ENCODE results near the gene USP17L22.
"Not testable (repeated sequence)": the region's sequence is repeated elsewhere in the genome, so short reads cannot be mapped to it uniquely, and the experiment has no call there.

The USP17L22 gene

GRCh38 chr4:9267319-9267718 lies at the start of gene USP17L22:
Gene USP17L22 (plus strand): TSS chr4:9267619. CDS start chr4:9267619, 0 bp downstream.
- DNase-seq (ENCODE audit: low spot score), result not testable (repeated sequence)

- not testable (repeated sequence) for DNase-seq (ENCODE audit: low spot score)
Observed at GRCh38 chr4:9219852-9220251, 47.6 kb upstream of the USP17L22 start, which contains the start of gene USP17L12. Gene USP17L12 (plus strand): TSS chr4:9220152. CDS start chr4:9220152, 0 bp downstream.

- DNase-seq (ENCODE audit: low spot score), result not testable (repeated sequence)
Observed at GRCh38 chr4:9224596-9224995, 42.8 kb upstream of the USP17L22 start, which contains the start of gene USP17L13. Gene USP17L13 (plus strand): TSS chr4:9224896. CDS start chr4:9224896, 0 bp downstream.

GRCh38 chr4:9230249-9230648 lies 37.2 kb upstream of the USP17L22 start:
- DNase-seq (ENCODE audit: low spot score), result not testable (repeated sequence)

- DNase-seq (ENCODE audit: low spot score), result not testable (repeated sequence)
Observed at GRCh38 chr4:9234085-9234484, 33.3 kb upstream of the USP17L22 start, which contains the start of gene USP17L15. Gene USP17L15 (plus strand): TSS chr4:9234385. CDS start chr4:9234385, 0 bp downstream.

GRCh38 chr4:9238461-9238860 lies 29.0 kb upstream of the USP17L22 start:
- DNase-seq (ENCODE audit: low spot score), result not testable (repeated sequence)

- DNase-seq (ENCODE audit: low spot score), result not testable (repeated sequence)
Observed at GRCh38 chr4:9243579-9243978, 23.8 kb upstream of the USP17L22 start, which contains the start of gene USP17L17. Gene USP17L17 (plus strand): TSS chr4:9243879. CDS start chr4:9243879, 0 bp downstream.

GRCh38 chr4:9247953-9248680 lies 19.3 kb upstream of the USP17L22 start, which contains the start of gene USP17L18:
Gene USP17L18 (plus strand): TSS chr4:9248630. CDS start chr4:9248630, 0 bp downstream.
- not testable (repeated sequence) for DNase-seq (ENCODE audit: low spot score)

- not testable (repeated sequence) for DNase-seq (ENCODE audit: low spot score)
Observed at GRCh38 chr4:9253078-9253477, 14.3 kb upstream of the USP17L22 start, which contains the start of gene USP17L19. Gene USP17L19 (plus strand): TSS chr4:9253378. CDS start chr4:9253378, 0 bp downstream.

GRCh38 chr4:9257824-9258223 lies 9.6 kb upstream of the USP17L22 start, which contains the start of gene USP17L20:
Gene USP17L20 (plus strand): TSS chr4:9258124. CDS start chr4:9258124, 0 bp downstream.
- DNase-seq (ENCODE audit: low spot score), result not testable (repeated sequence)

GRCh38 chr4:9262572-9262971 lies 4.8 kb upstream of the USP17L22 start, which contains the start of gene USP17L21:
Gene USP17L21 (plus strand): TSS chr4:9262872. CDS start chr4:9262872, 0 bp downstream.
- not testable (repeated sequence) for DNase-seq (ENCODE audit: low spot score)

- not testable (repeated sequence) for DNase-seq (ENCODE audit: low spot score)
Observed at GRCh38 chr4:9271719-9272118, 4.3 kb downstream of the USP17L22 start.

Data from HuH-7.5 (cell line).